Activated T-cell treated with anti-CD3 and anti-CD28 coated beads for 1 hour (primary cell): ENCODE data around the gene ZCCHC2.

ENCODE experiments used
- DNase-seq: peaks from one replicate; pipeline ENCODE4 v3.0.0-alpha.2; 2020; ENCODE audit warnings: low read depth

ZCCHC2 gene

DNA sequence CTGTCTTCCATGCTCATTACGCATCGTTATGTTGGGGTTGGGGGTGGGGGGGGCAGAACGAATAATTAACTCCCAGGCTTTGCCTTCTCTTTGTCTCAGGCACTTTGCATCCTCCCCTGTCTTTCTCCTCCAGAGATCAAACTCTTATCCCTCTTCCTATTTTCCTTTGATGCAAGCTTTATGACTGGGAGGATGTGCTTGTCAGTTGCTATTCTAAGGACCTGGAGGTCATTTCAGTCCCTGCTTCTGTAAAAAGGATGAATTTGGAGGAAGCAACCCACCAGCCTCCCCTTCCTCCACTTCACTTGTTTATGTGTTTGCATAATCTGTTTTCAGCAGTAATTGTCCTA, 87.5 kb downstream of the ZCCHC2 start:
- no peak for DNase-seq

DNA sequence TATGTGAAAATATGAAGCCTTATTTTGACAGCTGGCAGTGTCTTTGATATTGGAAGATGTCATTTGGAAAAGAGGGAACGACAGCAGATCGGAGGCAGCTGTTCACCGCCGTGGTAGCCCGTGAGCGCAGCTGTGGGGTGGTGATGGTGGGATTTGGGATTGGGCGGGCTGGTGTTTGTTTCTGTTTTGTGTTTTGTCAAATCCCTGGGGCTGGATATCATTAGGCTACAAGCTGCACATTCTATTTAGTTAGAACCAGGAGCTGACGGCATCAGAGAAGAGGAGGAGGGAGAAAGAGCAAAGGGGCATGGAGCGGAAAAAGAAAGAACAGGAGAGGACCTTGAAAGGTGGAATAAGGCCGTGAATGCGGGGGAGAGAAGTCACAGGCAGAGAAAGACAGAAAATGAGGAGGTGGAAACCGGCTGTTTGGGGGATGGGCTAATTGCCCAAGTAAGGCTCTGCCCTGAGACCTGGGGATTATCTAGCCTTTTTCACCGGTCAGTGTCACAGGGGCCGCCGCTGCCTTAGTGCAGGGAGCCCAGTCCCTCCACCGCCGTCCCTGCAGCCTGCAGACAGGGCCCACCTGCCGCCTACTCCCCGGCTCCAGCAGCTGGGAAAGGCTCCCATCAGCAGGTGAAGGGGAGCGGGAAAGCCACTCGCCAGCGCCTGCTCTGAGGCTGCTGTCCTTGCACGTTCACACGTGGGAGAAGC, 88.0 kb downstream of the ZCCHC2 start:
- DNase-seq, result no peak

DNA sequence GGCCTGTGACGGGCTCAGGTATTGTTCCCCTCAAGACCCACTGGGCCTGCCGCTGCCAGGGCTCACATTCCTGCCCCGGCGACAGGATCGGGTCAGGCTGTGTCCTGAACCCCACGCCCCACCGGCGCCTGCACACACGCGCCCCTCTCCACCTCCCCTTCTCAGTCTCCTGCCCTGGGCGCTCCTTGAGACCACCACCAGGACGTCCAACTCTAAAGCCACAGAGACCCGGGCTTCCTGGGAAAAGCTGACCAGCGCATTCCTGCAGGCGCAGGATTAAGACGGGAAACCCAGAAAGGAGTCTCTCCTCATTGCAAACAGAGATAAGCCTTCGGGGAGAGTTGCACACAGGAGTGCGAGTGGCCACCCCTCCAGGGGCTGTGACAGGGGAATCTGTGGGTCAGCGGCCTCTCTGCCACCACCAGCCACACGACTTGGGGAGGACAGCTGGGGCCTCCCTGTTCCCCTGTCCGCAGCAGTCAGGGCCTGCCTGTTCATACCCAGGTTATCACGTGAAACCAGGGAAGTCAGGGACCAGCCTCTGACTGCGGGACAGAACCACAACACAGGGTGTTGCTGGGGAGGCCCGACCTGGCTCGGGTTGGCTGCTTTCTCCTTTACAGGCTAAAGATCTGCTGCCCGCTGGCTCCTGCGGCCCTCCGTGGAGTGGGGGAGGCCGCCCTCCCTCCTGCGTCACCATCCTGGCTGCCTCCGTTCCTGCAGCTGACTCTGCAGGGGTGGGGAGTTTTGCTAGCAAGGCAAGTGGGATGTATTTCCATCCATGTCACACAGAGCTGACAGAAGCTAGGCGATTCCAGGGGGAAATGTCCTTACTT, 88.8 kb downstream of the ZCCHC2 start:
- no peak for DNase-seq

DNA sequence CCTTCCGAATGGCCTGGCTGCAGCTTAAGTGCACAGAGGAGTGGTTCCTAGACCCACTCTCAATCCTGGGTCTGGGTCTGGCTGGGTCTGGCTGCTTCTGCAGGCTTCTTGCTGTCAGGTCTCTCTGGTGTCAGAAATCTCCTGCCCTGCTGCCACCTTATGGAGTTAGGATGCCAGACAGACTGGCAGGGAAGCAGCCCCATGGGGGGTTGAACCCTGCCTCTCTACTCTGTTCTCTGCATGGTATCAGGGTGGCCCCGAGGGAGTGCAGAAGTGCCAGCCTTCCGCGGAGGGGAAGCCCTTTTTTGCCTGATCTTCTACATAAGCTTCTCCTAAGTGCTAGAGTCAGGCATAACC, 89.4 kb downstream of the ZCCHC2 start:
- DNase-seq, result no peak

DNA sequence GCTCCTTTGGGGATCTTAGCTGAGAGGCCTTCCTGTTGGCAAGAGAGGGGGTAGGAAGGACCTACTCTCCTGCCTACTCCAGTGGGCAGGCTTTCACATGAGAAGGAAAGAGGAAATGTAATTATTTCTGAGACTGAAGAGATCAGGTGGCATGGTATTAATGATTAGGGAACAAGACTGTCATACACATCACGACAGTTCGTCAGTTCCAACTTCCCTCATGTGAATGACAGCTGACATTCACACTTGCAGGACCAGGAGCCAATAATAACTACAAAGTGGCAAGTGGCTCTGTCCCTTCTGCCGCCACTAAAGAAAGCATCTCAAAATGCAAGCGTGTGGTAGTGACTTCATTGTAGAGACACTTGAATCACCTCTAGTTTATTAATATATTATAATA, 90.0 kb downstream of the ZCCHC2 start:
- DNase-seq, result no peak

DNA sequence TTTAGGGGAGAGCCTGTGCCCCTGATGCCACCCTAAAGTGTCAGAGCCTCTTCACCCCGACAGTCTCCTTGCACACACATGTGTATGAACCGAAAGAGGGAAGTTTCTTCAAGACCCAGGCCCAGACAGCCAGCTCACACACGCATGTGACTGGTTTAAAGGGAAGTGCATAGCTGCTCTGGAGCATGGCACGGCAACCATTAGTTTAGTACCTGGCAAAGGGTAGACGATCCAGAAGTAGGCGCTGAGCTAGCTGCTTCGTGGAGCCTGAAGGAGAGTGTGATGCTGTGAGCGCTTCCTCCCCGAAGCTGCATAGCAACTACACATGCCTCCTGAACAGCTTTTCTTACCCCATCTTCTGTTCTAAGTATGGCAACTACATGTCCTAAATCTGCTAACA, 91.7 kb downstream of the ZCCHC2 start:
- no peak for DNase-seq

DNA sequence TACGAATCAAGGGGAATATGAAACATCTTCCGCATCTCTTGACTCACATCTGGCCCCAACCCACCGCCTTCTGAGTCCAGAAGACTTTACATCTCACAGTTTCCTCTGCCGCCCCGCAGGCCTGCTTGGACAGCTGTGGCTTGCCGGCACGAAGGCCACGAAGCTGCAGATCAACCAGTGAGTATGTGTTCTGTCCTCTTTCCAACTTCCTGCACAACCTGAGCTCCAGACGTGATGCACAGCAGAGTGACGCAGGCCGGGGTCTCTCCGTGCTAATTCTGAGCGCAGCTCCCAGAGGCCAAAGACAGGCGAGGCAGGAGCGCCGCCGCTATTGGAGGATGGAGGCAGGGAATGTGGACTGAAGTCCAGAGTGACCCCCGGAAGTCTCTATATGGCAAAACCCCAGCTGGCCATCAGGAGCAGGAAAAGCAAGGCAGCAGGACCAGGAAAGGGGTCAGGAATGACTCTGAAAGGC, 93.5 kb downstream of the ZCCHC2 start:
- no peak for DNase-seq

DNA sequence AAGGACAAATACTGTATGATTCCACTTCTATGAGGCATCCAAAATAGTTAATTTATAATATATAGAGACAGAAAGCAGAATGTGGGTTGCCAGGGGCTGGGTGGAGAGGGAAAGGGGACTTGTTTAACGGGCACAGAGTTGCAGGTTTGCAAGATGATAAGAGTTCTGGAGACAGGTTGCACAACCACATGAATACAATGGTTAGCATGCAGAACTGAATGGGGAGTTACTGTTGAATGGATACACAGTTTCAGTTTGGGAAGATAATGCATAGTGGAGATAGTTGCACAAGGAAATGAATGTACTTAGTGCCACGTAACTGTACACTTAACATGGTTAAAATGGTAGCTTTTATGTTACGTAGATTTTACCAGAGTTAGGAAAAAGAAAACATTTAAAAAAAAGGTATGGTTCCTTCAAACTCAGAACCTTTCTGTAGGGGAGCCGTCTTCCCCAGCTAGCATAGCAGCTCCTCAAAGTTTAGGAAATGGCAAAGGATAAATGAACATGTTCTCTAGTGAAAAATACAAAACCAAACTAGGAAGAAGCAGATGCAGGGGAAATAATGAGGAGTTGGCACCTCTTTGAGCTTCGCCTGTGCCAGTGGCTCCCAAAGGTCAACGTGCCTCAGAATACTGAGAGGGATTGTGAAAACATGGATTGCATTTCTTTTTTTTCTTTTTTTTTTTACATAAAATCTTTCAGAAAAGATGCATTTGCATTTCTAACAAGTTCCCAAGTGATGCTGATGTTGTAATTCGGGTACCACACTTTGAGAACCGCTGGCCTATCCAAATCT, 95.2 kb downstream of the ZCCHC2 start:
- DNase-seq, result no peak

DNA sequence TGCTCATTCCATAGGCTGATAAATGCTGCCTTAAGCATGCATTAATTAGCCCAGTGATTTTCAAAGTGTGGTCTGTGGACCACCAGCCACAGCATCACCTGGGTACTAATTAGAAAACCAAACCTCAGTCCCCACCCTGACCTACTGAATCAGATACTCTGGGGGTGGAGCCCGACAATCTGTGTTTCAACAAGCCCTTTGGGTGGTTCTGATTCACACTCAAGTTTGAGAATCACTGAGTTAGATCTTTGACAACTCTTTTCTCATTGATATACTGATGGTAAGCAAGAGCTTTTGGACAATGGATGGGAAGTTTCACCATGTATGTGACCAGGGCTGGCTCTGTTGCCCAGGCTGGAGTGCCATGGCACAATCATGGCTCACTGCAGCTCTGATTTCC, 95.9 kb downstream of the ZCCHC2 start:
- DNase-seq, result no peak

DNA sequence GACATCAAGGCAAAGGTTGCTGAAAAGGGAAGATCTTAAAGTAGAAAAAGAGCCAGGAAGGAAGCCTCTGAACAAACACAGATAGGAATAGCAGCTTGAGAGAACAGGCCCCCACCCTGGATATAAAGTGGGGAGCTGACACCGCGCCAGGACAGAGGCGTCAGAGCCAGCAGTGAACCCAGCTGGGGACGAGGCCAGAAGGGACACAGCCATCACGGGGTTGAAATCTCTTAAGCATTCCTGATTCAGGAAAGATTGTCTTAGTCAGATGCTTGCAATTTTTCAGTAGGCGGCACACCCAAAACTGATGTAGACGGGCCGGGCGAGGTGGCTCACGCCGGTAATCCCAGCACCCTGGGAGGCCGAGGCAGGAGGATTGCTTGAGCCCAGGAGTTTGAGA, 98.7 kb downstream of the ZCCHC2 start:
- no peak for DNase-seq

DNA sequence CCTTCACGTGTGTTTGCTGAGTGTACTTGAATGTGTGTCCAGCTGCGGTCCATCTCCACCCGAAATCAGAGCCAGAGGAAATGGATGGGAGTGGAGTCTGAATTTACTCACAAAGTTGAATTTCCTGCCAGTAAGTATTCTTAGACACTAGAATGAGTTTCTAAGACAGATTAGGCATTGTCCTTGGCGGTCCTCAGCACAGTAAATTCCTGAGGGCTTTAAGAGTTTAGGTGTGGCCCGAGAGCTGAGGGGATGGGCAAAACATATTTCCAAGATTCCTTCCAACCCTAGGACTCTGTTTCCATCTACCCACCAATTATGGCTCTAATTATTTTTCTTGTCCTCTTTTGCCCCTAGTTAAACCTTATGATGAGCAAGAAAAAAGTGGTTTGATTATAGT, 102.2 kb downstream of the ZCCHC2 start:
- DNase-seq, result no peak
